Measurements from ENCODE around the gene PLD2. TPM values are rescaled to one million over a fixed set of nuclear protein-coding genes. Genes with fewer than 3 reads are reported as not detected.

PLD2 gene
- total RNA-seq, 2 donors from 2014 or later = 22.2 to 30.3 TPM

DNA sequence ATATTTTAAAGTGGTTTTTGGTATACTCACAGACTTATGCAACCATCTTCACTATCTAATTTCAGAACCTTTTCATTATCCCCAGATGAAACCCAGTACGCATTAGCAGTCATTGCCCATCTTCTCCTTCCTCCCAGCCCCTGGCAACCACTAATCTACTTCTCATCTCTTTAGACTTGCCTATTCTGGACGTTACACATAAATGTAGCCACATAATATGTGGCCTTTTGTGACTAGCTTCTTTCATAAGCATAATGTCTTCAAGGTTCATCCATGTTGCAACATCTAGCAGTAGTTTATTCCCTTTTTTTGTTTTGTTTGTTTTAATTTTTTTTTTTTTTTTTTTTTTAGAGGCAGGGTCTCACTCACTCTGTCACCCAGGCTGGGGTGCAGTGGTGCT is 63.9 kb downstream of the PLD2 start:
- no peak for DNase-seq (ENCODE audit: low spot score)
- intact Hi-C loops (cut with DNase I) = no loop called here

GRCh38 chr17:4872786-4873185 is 65.8 kb downstream of the PLD2 start:
- intact Hi-C loops (cut with DNase I) = no loop called here
- no peak for DNase-seq (ENCODE audit: low spot score)

Other genes starting within 250 kb of the PLD2 start
- gene GGT6, start 246.6 kb upstream of the PLD2 start, total RNA-seq = not detected
- gene SMTNL2, start 222.6 kb upstream of the PLD2 start, total RNA-seq = 1 to 10 TPM; 2.0 to 3.0 TPM
- gene ALOX15, start 165.5 kb upstream of the PLD2 start, total RNA-seq = not detected
- 10 to 100 TPM; 33.3 to 37.8 TPM for gene PELP1, start 103.0 kb upstream of the PLD2 start, total RNA-seq
- gene ARRB2, start 96.5 kb upstream of the PLD2 start, total RNA-seq = 10 to 100 TPM; 50.7 to 63.8 TPM
- 10 to 100 TPM in 1 of 2 donors, 1 to 10 TPM in 1; 10.0 to 10.8 TPM for gene MED11, start 75.7 kb upstream of the PLD2 start, total RNA-seq
- gene ZMYND15, start 67.3 kb upstream of the PLD2 start, total RNA-seq = 1 to 10 TPM; 1.1 to 1.2 TPM
- 10 to 100 TPM; 14.8 to 20.4 TPM for gene CXCL16, start 67.2 kb upstream of the PLD2 start, total RNA-seq
- gene TM4SF5, start 35.3 kb upstream of the PLD2 start, total RNA-seq = not detected
- gene VMO1, start 20.8 kb upstream of the PLD2 start, total RNA-seq = 1 to 10 TPM; 2.1 to 3.4 TPM
- not detected for gene GLTPD2, start 18.2 kb upstream of the PLD2 start, total RNA-seq
- gene PSMB6, start 11.0 kb upstream of the PLD2 start, total RNA-seq = 100 to 1,000 TPM in 1 of 2 donors, 10 to 100 TPM in 1; 87.5 to 103 TPM
- 10 to 100 TPM; 53.3 to 67.0 TPM for gene MINK1, start 26.2 kb downstream of the PLD2 start, total RNA-seq
- 1 to 10 TPM in 1 of 2 donors, under 1 TPM in 1; 1.00 to 1.3 TPM for gene C17orf107, start 92.4 kb downstream of the PLD2 start, total RNA-seq
- 1 to 10 TPM in 1 of 2 donors, under 1 TPM in 1; 0.57 to 1.5 TPM for gene CHRNE, start 95.9 kb downstream of the PLD2 start, total RNA-seq
- gene GP1BA, start 125.1 kb downstream of the PLD2 start, total RNA-seq = not detected
- 10 to 100 TPM; 33.0 to 43.7 TPM for gene SLC25A11, start 132.9 kb downstream of the PLD2 start, total RNA-seq
- 10 to 100 TPM; 62.7 to 77.3 TPM for gene RNF167, start 133.1 kb downstream of the PLD2 start, total RNA-seq
- gene PFN1, start 141.4 kb downstream of the PLD2 start, total RNA-seq = 100 to 1,000 TPM; 582 to 588 TPM
- 1 to 10 TPM; 3.2 to 4.3 TPM for gene ENO3, start 144.0 kb downstream of the PLD2 start, total RNA-seq
- 10 to 100 TPM; 47.0 to 50.7 TPM for gene SPAG7, start 160.7 kb downstream of the PLD2 start, total RNA-seq
- 10 to 100 TPM; 52.0 to 72.2 TPM for gene CAMTA2, start 180.5 kb downstream of the PLD2 start, total RNA-seq
- gene INCA1, start 190.4 kb downstream of the PLD2 start, total RNA-seq = 1 to 10 TPM in 1 of 2 donors, under 1 TPM in 1; 0.60 to 1.3 TPM
- gene KIF1C, start 190.8 kb downstream of the PLD2 start, total RNA-seq = 100 to 1,000 TPM; 192 to 254 TPM
- gene SLC52A1, start 228.3 kb downstream of the PLD2 start, total RNA-seq = under 1 TPM in 1 of 2 donors, not detected in 1; 0.14 TPM